Stimulated activated CD4-positive, alpha-beta T cell treated with anti-CD3 and anti-CD28 coated beads, Interleukin-15, amount 100 ng/mL, for 48 hours (primary cell): Measurements from ENCODE around the gene SCYL2.
"Not testable (repeated sequence)": the region's sequence is repeated elsewhere in the genome, so short reads cannot be mapped to it uniquely, and the experiment has no call there.

ENCODE experiments used
- DNase-seq, 2 donors: peaks; one replicate each; pipeline ENCODE4 v3.0.0-alpha.2; 2020; ENCODE audit warnings: low read depth in 2 of 2

The SCYL2 gene

DNA sequence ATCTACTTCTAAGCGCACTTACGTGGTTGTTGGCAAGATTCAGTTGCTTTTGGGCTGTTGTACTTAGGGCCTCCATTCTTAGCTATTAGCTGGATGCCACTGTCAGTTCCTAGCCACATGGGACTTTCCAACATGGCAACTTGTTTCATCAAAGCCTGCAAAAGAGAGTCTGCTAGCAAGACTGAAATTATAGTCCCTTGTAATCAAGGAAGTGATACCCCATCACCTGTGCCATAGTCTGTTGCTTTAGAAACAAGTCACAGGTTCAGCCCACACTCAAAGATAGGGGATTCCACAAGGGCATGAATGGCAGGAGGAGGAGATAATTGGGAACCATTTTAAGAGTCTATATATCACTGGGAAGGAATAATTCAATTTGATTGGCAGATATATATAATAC lies 62.8 kb downstream of the SCYL2 start:
- no peak for DNase-seq

DNA sequence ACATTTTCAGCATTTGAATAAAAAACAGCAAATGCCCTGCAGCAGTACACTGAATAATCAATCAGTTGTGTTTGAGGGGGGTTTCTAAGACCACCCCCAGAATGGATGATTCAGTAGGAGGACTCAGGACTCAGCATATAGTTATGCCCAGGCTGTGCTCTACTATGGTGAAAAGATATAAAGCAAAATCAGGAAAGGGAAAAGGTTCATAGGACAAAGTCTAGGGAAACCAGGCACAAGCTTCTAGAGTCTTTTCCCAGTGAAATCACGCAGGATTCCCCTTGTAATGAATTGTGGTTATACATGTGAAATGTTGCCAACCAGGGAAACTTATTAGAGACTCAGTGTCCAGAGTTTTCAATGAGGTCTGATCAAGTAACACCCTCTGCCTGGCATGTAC lies 64.9 kb downstream of the SCYL2 start:
- DNase-seq: no peak

DNA sequence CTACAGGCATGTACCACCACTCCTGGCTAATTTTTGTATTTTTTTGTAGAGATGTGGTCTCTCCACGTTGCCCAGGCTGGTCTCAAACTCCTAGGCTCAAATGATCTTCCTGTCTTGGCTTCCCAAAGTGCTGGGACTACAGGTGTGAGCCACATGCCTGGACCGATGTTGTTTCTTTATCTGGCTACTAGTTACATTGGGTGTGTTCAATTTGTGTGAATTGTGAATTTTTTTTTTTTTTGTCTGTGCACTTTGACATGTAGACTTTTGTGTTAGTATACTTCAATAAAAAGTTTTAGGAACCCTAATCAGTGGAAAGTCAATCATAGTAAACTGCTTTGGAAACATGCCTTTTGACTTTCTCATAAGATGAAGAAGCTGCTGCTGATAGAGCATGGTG lies 65.9 kb downstream of the SCYL2 start:
- no peak for DNase-seq

DNA sequence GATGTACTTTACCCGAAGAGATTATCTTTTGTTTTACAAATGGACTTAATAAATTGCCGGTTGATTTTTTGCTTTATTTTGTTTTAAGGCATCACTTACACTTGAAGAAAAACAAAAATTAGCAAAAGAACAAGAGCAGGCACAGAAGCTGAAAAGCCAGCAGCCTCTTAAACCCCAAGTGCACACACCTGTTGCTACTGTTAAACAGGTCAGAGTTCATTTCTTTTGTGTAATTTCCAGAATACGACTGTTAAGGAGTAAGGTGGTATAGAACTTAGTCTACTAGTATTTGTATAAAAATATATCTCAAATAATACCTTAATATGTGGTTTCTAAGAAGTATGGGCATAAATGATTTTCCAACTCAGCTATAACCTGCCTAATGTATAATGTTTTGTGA lies 70.3 kb downstream of the SCYL2 start:
- DNase-seq: no peak

GRCh38 chr12:100337727-100338126 lies 70.8 kb downstream of the SCYL2 start:
- no peak for DNase-seq

DNA sequence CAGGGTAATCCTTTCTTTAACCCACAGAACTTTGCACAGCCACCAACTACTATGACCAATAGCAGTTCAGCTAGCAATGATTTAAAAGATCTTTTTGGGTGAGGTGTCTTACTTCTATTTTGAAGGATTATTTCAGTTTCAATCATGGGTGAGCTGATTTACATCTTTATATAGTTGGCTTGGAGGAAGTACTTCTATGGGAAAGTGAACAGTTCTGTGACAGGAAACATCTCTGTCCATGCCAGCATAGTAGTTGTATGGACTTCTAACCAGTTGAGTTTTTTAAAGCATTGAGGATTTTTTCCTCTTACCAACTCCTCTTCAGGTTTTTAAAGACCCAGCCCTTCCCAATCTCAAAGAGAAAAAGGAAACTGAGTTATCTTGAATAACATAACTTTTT lies 72.1 kb downstream of the SCYL2 start:
- no peak for DNase-seq

- DNase-seq: not testable (repeated sequence)
Observed at GRCh38 chr12:100342897-100343296, 75.9 kb downstream of the SCYL2 start.

GRCh38 chr12:100344351-100344750 lies 77.4 kb downstream of the SCYL2 start:
- DNase-seq: not testable (repeated sequence)

- no peak for DNase-seq
Observed at GRCh38 chr12:100345020-100345767, 78.2 kb downstream of the SCYL2 start.

DNA sequence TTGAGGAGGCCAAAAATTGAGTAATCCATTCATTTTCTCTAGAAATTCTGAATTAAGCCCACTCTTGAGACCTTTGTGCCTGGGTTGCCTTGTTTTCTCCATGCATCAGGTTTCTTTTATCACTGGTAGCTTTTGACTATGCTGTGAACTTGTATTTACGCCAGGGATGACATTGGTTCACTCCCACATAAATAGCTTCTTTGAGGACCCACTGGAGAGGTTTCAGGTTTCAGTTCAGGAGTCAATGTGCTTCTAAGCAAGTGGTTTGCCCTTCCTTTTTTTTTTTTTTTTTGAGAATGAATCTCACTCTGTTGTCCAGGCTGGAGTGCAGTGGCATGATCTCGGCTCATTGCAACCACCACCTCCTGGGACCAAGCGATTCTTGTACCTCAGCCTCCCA lies 79.7 kb downstream of the SCYL2 start:
- no peak for DNase-seq

- no peak for DNase-seq
Observed at GRCh38 chr12:100348657-100349454, 81.9 kb downstream of the SCYL2 start.

DNA sequence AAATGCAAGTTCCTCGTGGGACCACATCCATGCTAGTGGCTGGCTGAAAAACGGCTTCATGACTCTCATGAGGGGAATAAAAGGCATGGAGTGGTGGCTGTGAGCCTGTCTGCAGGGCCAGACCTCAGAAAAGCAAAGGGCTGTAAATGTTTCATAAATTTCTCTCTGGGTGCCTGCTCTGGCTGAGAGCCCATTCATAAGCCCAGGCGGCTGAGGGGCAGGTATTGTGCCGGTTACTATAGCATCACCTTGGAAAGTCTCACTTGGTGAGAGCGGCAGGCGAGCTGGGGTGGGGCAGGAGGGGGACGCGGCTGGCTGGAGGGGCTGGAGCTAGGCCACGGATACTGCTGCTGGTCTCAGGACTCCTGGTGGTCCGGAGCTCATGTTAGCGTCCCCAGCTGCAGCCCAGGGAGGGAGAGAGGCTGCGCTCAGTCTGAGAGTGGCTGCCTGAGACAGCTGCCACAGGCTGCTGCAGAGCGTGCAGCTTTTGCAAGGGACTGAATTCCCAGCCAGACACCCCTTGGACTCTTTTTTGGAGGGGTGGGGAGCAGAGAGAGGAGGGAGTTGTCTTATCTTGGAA lies 89.8 kb downstream of the SCYL2 start, which contains the start of gene SLC17A8:
TSS of gene SLC17A8 (plus strand) at position 431 of the 580 bp plus-strand sequence. CDS start 318 bp downstream, outside the sequence.
- no peak for DNase-seq

GRCh38 chr12:100359248-100359647 lies 92.3 kb downstream of the SCYL2 start:
- DNase-seq: no peak

- no peak for DNase-seq
Observed at GRCh38 chr12:100359822-100360221, 92.8 kb downstream of the SCYL2 start.

DNA sequence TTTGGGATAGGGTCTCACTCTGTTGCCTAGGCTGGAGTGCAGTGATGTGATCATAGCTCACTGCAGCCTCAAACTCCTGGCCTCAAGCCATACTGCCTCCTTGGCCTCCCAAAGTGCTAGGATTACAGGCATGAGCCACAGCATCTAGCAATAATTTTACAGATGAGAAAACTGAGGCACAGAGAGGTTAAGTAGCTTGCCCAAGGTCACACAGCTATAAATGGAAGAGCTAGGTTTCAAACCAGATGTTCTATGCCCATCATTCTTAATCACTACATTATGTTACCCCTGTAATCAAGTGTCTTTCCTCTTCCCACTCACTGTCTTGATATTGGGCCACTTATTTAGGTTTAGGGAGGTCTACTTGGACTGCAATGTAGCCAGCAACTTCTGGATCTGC lies 93.5 kb downstream of the SCYL2 start:
- no peak for DNase-seq

GRCh38 chr12:100364324-100364723 lies 97.3 kb downstream of the SCYL2 start:
- DNase-seq: no peak

DNA sequence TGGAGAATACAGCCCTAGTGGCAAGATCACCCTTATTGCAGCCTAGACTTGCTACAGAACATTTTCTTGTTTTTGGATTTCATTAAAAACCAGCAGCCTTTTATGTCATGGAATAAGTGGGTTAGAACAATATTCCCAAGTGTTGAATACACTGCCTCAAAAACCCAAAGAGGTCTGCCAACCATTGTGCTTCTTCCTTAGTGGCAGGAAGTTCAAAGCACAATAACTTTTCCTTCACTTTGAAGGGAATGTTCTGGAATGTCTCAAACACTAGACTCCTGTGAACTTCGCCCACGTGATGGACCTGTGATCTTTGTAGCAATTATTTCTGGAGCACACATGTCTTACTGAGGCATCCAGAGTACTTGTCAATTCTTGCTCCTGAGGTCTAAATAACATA lies 98.4 kb downstream of the SCYL2 start:
- no peak for DNase-seq

DNA sequence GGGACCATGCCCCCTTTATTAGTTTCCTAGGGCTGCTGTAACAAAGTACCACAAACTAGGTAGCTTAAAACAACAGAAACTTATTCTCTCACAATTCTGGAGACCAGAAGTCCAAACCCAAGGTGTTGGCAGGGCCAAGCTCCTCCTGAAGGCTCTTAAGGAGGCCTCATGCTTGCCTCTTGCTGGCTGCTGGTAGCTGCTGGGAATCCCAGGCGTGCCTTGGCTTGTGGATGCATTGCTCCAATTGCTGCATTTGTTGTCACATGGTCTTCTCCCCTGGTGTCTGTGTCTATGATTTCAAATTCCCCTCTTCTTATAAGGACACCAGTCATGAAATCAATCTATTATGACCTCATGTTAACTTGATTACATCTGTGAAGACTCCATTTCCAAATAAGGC lies 101.1 kb downstream of the SCYL2 start:
- DNase-seq: no peak

GRCh38 chr12:100371146-100371545 lies 104.2 kb downstream of the SCYL2 start:
- no peak for DNase-seq

GRCh38 chr12:100372853-100373640 lies 106.1 kb downstream of the SCYL2 start:
- DNase-seq: no peak

- DNase-seq: no peak
Observed at GRCh38 chr12:100375038-100375735, 108.2 kb downstream of the SCYL2 start.
